Measurements from ENCODE around the gene ZNF565.

GRCh38 chr19:36169084-36169760 lies 45.2 kb downstream of the ZNF565 start:
- TF ChIP-seq CTCF (IDR thresholded peaks at IDR 0.05) (no peak), POLR2A (IDR thresholded peaks at IDR 0.05) (no peak)
